ENCODE results near the gene PRTN3.

PRTN3 gene

GRCh38 chr19:866769-867300, 26.0 kb downstream of the PRTN3 start:
- 81% methylated on average over 38 of the region's 38 CpGs for WGBS
- H3K9me3 ChIP-seq (ENCODE audit: insufficient read depth, low read depth, low read length), result no peaks in the 10 kb centered on the region
- H3K27ac ChIP-seq (ENCODE audit: low read depth, low read length), result no peak overlapping the region; the same call in 1 of the 2 replicates
- H3K27me3 ChIP-seq (ENCODE audit: insufficient read depth, low read length), result no peaks in the 10 kb centered on the region
- no peaks in the 10 kb centered on the region for H3K4me1 ChIP-seq (ENCODE audit: insufficient read depth, low read length)
- peaks cover 10% of the 10 kb centered on the region for H3K36me3 ChIP-seq (ENCODE audit: insufficient read depth, low read length)
- no peak overlapping the region for H3K4me3 ChIP-seq (ENCODE audit: low read length)
- H3K9ac ChIP-seq (ENCODE audit: low read depth, low read length), result no peak overlapping the region

DNA sequence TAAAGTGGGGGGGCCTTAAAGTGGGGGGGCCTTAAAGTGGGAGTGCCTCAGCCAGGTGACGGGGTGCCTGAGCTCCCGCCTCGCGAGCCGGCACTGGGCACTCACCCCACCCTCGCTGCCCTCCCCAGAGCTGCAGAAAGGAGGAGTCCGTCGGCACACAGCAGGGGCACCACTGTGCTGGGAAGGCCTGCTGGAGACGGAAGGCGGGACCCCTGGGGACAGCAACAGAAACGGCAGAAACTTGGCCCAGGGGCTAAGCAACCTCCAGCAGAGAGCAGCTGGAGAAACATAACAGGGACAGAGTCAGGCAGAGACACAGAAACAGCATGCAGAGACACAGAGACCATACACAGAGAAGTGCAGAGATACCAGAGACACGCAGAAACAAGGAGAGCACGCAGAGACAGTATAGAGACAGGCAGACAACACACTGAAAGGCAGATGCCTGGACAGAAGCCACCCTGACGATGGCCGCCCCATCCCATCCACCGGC, 26.5 kb downstream of the PRTN3 start:
- Histone ChIP-seq H3K4me3 (ENCODE audit: low read length) (no peak overlapping the region), H3K27ac (ENCODE audit: low read depth, low read length) (no peak overlapping the region; the same call in 1 of the 2 replicates), H3K27me3 (ENCODE audit: insufficient read depth, low read length) (no peaks in the 10 kb centered on the region), H3K4me1 (ENCODE audit: insufficient read depth, low read length) (no peaks in the 10 kb centered on the region), H3K36me3 (ENCODE audit: insufficient read depth, low read length) (peaks cover 10% of the 10 kb centered on the region), H3K9me3 (ENCODE audit: insufficient read depth, low read depth, low read length) (no peaks in the 10 kb centered on the region), H3K9ac (ENCODE audit: low read depth, low read length) (no peak overlapping the region)
- 45% methylated on average over 16 of the region's 16 CpGs for WGBS

- no peak overlapping the region for H3K27ac ChIP-seq (ENCODE audit: low read depth, low read length)
- WGBS, result 94% methylated on average over 39 of the region's 39 CpGs
- H3K27me3 ChIP-seq (ENCODE audit: insufficient read depth, low read length), result no peaks in the 10 kb centered on the region
- H3K4me1 ChIP-seq (ENCODE audit: insufficient read depth, low read length), result no peaks in the 10 kb centered on the region
- H3K4me3 ChIP-seq (ENCODE audit: low read length), result no peak overlapping the region
- H3K9me3 ChIP-seq (ENCODE audit: insufficient read depth, low read depth, low read length), result no peaks in the 10 kb centered on the region
- H3K36me3 ChIP-seq (ENCODE audit: insufficient read depth, low read length), result peaks cover 10% of the 10 kb centered on the region
- no peak overlapping the region for H3K9ac ChIP-seq (ENCODE audit: low read depth, low read length)
Measured at GRCh38 chr19:867855-868457, 27.2 kb downstream of the PRTN3 start.

- Histone ChIP-seq H3K4me1 (ENCODE audit: insufficient read depth, low read length) (no peaks in the 10 kb centered on the region), H3K4me3 (ENCODE audit: low read length) (no peak overlapping the region), H3K9me3 (ENCODE audit: insufficient read depth, low read depth, low read length) (no peaks in the 10 kb centered on the region), H3K27ac (ENCODE audit: low read depth, low read length) (no peak overlapping the region), H3K27me3 (ENCODE audit: insufficient read depth, low read length) (no peaks in the 10 kb centered on the region), H3K36me3 (ENCODE audit: insufficient read depth, low read length) (peaks cover 10% of the 10 kb centered on the region), H3K9ac (ENCODE audit: low read depth, low read length) (no peak overlapping the region)
- 91% methylated on average over 34 of the region's 34 CpGs for WGBS
Measured at GRCh38 chr19:868458-869244, 27.9 kb downstream of the PRTN3 start.

DNA sequence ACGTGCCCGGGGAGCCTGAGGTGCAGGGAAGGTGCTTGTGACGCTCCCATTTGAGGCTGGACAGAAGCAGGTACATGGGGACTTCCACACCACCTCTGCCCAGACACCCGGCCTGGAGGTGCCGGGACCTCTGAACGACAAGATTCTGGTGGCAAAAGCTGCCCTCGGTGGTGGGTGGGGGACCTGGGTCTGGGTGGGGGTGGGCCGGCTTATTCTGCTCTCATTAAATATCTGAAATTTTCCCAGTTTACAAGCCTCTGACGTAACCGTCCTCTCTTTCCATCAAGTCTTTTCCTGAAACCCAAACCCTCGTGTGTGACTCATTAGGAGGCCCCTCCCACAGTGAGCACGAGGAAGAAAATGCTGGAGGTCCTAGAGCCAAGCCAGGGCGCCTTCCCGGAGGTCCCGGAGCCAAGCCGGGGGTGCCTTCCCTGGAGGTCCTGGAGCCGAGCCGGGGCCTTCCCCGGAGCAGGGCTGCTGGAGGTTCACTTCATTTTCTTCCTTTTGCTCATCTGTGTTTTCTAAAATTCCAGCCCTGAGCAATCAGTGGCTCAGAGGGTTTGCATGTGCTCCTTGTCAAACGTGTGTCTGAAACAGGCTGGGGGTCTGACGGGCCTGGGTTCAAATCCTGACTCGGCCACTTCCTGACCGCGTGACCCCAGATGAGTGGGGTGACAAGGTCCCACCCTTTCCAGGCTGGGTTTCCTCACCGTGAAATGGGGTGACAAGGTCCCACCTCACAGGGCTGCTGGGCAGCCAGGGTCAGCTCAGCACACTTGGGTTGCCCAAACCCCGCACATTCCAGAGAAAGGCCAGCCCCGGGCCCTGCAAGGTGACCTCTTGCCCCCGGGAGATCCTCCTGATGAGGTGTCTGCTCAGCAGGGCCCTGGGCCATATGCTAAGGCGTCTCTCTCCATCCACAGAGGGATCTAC, 28.7 kb downstream of the PRTN3 start:
- Histone ChIP-seq H3K27ac (ENCODE audit: low read depth, low read length) (no peak overlapping the region), H3K9ac (ENCODE audit: low read depth, low read length) (no peak overlapping the region), H3K36me3 (ENCODE audit: insufficient read depth, low read length) (peaks cover 12% of the 10 kb centered on the region), H3K27me3 (ENCODE audit: insufficient read depth, low read length) (no peaks in the 10 kb centered on the region), H3K4me1 (ENCODE audit: insufficient read depth, low read length) (no peaks in the 10 kb centered on the region), H3K4me3 (ENCODE audit: low read length) (no peak overlapping the region), H3K9me3 (ENCODE audit: insufficient read depth, low read depth, low read length) (no peaks in the 10 kb centered on the region)
- WGBS, result 86% methylated on average over 29 of the region's 29 CpGs

DNA sequence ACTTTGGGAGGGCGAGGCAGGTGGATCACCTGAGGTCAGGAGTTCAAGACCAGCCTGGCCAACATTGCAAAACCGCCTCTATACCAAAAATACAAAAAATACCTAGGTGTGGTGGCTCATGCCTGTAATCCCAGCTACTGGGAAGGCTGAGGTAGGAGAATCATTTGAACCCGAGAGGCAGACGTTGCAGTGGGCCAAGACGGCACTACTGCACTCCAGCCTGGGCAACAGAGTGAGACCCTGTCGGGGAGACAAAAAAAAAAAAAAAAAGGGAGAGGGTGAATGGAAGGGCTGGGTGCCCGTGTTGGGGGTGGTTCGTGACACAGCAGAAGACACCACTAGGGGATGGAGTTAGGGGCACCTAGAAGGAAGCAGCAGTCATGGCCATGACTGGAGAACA, 29.5 kb downstream of the PRTN3 start:
- Histone ChIP-seq H3K4me3 (ENCODE audit: low read length) (no peak overlapping the region), H3K9ac (ENCODE audit: low read depth, low read length) (no peak overlapping the region), H3K27me3 (ENCODE audit: insufficient read depth, low read length) (no peaks in the 10 kb centered on the region), H3K36me3 (ENCODE audit: insufficient read depth, low read length) (peaks cover 16% of the 10 kb centered on the region), H3K4me1 (ENCODE audit: insufficient read depth, low read length) (no peaks in the 10 kb centered on the region), H3K27ac (ENCODE audit: low read depth, low read length) (no peak overlapping the region), H3K9me3 (ENCODE audit: insufficient read depth, low read depth, low read length) (no peaks in the 10 kb centered on the region)
- WGBS, result 90% methylated on average over 8 of the region's 8 CpGs

- Histone ChIP-seq H3K36me3 (ENCODE audit: insufficient read depth, low read length) (peaks cover 23% of the 10 kb centered on the region), H3K27ac (ENCODE audit: low read depth, low read length) (peak overlapping the region; percentile 4; the same call in 1 of the 2 replicates), H3K4me1 (ENCODE audit: insufficient read depth, low read length) (no peaks in the 10 kb centered on the region), H3K9ac (ENCODE audit: low read depth, low read length) (no peak overlapping the region), H3K9me3 (ENCODE audit: insufficient read depth, low read depth, low read length) (no peaks in the 10 kb centered on the region), H3K4me3 (ENCODE audit: low read length) (no peak overlapping the region), H3K27me3 (ENCODE audit: insufficient read depth, low read length) (no peaks in the 10 kb centered on the region)
- WGBS, result 87% methylated on average over 28 of the region's 28 CpGs
Measured at GRCh38 chr19:870963-871401, 30.2 kb downstream of the PRTN3 start.

GRCh38 chr19:871446-872265, 30.9 kb downstream of the PRTN3 start:
- H3K27me3 ChIP-seq (ENCODE audit: insufficient read depth, low read length), result no peaks in the 10 kb centered on the region
- peak overlapping the region; percentile 27; the same call in 1 of the 2 replicates for H3K4me3 ChIP-seq (ENCODE audit: low read length)
- no peaks in the 10 kb centered on the region for H3K4me1 ChIP-seq (ENCODE audit: insufficient read depth, low read length)
- whole genome bisulfite sequencing, result 60% methylated on average over 22 of the region's 33 CpGs
- H3K27ac ChIP-seq (ENCODE audit: low read depth, low read length), result peak overlapping the region; percentile 70; the same call in 1 of the 2 replicates
- no peaks in the 10 kb centered on the region for H3K9me3 ChIP-seq (ENCODE audit: insufficient read depth, low read depth, low read length)
- H3K36me3 ChIP-seq (ENCODE audit: insufficient read depth, low read length), result peaks cover 28% of the 10 kb centered on the region
- no peak overlapping the region for H3K9ac ChIP-seq (ENCODE audit: low read depth, low read length)

DNA sequence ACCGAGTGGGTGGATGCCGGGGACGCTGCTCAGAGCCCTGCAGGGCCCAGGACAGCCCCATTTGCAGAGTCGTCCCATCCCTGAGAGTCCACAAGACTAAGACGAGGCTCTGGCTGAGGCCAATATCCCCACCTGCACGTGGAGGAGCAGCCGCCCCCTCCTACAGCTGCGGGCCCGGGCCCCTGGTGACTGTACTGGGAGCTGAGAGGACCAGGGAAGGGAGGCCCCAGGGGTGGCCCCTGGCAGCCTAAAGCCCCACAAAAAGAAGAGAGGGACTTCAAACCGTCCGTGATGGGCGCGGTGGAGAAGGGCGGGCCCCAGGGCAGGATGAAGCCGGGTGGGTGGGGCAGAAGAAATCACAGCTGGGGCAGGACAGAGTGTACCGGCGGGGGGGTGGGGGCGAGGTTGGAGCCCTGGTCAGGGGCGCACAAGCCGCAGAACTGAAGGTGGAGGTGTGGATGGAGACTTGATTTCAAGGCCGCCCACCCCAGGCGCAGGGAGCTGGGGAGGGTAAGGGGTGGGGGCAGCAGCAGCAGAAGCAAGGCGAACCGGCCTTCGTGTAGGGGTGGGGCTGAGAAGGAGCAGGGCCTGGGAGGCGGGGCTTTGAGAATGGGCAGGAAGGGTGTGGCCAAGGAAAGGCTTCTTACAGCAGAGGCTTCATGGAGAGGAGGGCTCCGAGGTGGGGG, 31.6 kb downstream of the PRTN3 start:
- 43% methylated on average over 27 of the region's 27 CpGs for WGBS
- peaks cover 33% of the 10 kb centered on the region for H3K36me3 ChIP-seq (ENCODE audit: insufficient read depth, low read length)
- no peaks in the 10 kb centered on the region for H3K9me3 ChIP-seq (ENCODE audit: insufficient read depth, low read depth, low read length)
- H3K9ac ChIP-seq (ENCODE audit: low read depth, low read length), result no peak overlapping the region
- no peaks in the 10 kb centered on the region for H3K27me3 ChIP-seq (ENCODE audit: insufficient read depth, low read length)
- no peaks in the 10 kb centered on the region for H3K4me1 ChIP-seq (ENCODE audit: insufficient read depth, low read length)
- H3K27ac ChIP-seq (ENCODE audit: low read depth, low read length), result peak overlapping the region; percentile 70; the same call in 1 of the 2 replicates
- peak overlapping the region; percentile 27; the same call in 1 of the 2 replicates for H3K4me3 ChIP-seq (ENCODE audit: low read length)

- Histone ChIP-seq H3K9ac (ENCODE audit: low read depth, low read length) (no peak overlapping the region), H3K27ac (ENCODE audit: low read depth, low read length) (no peak overlapping the region), H3K4me1 (ENCODE audit: insufficient read depth, low read length) (no peaks in the 10 kb centered on the region), H3K36me3 (ENCODE audit: insufficient read depth, low read length) (peaks cover 29% of the 10 kb centered on the region), H3K4me3 (ENCODE audit: low read length) (no peak overlapping the region), H3K9me3 (ENCODE audit: insufficient read depth, low read depth, low read length) (no peaks in the 10 kb centered on the region), H3K27me3 (ENCODE audit: insufficient read depth, low read length) (no peaks in the 10 kb centered on the region)
- WGBS, result 63% methylated on average over 13 of the region's 13 CpGs
Measured at GRCh38 chr19:873084-873483, 32.3 kb downstream of the PRTN3 start.
